NCI-H1694 treated with DMSO at 0.1 percent for 48 hours (cell line): ENCODE results near the gene RAB3GAP1.
"Not testable (repeated sequence)": the region's sequence is repeated elsewhere in the genome, so short reads cannot be mapped to it uniquely, and the experiment has no call there.

Experiments
- DNase-seq: peaks from one replicate; lab custom pipeline; 2025; lab: John Stamatoyannopoulos, UW

RAB3GAP1 gene

DNA sequence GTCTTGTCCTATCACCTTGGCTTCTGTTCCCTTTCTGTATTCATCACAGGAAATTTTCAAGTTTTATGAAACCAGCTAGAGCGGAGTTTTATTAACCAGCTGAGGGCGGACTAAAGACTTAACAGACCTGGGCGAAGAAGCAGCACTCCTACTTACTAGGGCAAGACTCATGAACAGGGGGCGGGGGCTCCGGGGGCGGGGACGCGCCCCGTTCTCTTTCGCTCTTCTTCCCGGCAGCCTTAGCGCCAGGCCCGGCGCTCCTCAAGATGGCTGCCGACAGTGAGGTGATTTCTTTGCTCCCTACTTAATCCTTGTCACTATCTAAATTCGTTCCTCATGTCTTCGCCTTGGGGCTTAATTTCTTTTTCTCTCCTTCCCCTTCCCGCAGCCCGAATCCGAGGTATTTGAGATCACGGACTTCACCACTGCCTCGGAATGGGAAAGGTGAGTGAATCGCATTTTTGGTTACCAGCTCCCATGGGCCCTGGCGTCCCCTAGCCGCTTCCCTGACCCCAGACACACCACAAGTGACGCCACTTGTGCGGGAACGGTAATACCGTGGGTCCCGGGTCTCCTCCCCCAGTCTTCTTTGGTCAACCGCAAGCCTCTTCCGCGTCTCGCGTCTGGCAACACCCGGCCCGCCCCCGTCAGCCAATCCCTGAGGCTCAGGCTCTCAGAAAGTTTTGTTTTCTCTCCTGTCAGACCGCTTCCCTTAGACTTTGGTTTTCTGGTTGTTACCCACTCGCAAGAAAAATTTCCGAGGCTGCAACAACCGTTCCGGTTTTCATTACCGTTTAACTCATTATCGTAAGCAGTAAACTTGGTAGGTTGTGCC is at the start of gene RAB3GAP1:
TSS of gene RAB3GAP1 (plus strand) at position 251 of the 835 bp plus-strand sequence. CDS start at position 267, 16 bp downstream.
- peak; percentile 62 for DNase-seq

- no peak for DNase-seq
Measured at GRCh38 chr2:135002836-135003235, 49.3 kb upstream of the RAB3GAP1 start.

DNA sequence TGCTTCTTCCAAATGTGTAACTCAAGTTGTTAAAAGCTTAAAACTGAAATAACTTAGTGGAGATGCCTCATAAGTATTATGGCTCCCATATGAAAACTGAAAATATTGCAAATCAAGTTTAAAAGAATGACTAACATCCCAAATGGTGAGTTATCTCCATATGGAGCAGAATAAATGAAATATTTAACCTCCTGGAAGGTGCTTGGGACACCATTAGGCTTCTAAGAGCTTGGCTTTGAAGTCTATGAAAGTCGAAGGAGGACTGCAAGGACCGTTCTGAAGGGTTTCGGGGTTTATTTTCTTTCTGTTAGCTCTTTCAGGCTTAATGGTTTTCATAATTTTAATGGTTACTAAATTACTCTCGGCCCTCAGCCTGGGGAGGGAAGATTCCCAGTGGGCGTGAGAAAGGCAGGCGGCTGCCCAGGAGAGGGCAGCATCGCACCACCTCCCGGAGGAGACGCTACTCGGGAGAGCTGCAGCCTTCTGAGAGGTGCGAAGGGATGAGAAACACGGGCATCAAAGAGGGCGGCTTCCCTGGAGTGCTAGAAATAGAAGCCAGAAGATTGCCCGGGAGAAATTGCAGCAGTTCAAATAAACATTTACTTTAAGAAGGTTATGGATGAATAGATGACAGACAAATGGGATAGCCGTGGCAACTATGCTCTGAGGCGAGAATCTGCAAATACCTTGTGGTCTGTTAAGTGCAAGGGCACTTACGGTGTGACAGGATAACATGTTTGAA is 47.9 kb upstream of the RAB3GAP1 start:
- peak; percentile 62 for DNase-seq

DNA sequence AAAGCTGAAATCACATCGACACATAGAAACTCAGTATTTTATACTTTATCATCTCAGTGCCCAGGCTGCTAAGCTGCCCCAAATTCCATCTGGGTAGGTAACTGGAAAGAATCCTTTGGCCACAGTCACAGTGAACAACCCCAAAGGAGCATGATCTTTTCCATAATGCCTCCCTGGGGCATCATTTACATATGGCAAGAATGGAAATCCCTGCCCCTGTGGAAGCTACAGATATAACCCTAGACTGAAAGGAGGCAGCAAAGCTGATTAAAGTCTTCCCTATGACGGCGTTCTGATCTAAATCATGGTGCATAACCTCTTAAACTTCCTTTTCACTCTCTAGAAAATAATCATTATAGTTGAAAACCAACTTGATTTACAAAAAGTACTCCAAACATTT is 46.3 kb upstream of the RAB3GAP1 start:
- DNase-seq: no peak

DNA sequence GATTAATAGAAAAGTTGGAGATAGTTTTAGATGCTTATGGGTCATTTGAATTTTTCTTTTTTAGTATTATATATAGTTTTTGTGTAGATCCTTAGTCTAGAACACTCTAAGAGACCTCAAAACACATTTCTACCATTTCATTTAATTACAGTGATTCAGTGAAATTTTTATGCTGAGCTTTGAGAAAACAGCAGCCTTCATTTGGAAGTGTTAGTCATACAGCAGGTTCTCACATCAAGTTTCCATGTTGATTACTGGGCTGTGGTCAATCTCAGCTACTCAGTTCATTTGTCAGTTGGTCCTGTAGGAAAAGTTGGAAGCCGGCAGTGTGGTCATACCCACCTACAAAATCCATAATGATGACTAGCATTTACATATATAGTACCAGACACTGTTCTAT is 42.8 kb upstream of the RAB3GAP1 start:
- DNase-seq: no peak

- no peak for DNase-seq
Measured at GRCh38 chr2:135010200-135010942, 41.7 kb upstream of the RAB3GAP1 start.

DNA sequence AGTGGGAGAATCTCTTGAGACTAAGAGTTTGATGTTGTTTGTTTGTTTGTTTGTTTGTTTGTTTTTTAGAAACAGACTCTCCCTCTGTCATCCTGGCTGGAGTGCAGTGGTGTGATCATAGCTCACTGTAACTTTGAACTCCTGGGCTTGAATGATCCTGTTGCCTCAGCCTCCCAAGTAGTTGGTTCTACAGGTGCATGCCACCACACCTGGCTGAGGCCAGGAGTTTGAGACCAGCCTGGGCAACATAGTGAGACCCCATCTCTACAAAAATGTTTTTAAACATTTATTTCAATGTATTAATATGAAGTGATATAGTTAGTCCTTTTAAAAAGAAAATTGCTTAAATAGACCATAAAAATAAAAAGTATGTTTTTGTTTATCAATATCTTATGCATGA is 40.5 kb upstream of the RAB3GAP1 start:
- DNase-seq: no peak

- no peak for DNase-seq
Measured at GRCh38 chr2:135021618-135022017, 30.5 kb upstream of the RAB3GAP1 start.

- no peak for DNase-seq
Measured at GRCh38 chr2:135022952-135023880, 28.9 kb upstream of the RAB3GAP1 start.

DNA sequence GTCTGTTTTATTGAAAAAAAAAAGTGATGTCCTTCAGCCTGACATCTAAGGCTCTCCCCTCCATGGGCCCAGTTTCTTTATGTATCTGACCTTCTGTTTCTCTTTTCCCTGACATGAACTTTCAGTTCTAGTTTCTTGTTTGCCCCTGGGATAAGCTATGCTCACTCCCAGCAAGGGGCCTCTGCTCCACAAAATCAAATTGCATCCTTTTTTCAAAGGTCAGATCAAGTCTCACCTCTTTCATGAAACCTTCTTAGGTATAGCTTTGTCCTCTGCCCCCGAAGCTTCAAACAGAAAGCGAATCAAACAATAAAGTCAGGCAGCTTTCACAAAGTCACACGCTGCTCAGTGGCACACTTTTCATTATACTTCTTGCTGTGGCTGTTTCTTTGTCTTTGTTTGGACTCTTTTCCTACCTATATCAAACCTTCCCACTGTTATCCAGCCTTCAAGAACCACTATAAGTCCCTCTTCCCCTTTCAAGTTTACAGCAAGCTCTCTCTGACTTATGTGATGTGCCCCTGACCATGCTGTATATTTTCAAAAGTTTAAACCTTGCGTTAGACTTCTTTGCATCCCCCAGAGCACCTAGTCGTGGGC is 28.1 kb upstream of the RAB3GAP1 start:
- no peak for DNase-seq

DNA sequence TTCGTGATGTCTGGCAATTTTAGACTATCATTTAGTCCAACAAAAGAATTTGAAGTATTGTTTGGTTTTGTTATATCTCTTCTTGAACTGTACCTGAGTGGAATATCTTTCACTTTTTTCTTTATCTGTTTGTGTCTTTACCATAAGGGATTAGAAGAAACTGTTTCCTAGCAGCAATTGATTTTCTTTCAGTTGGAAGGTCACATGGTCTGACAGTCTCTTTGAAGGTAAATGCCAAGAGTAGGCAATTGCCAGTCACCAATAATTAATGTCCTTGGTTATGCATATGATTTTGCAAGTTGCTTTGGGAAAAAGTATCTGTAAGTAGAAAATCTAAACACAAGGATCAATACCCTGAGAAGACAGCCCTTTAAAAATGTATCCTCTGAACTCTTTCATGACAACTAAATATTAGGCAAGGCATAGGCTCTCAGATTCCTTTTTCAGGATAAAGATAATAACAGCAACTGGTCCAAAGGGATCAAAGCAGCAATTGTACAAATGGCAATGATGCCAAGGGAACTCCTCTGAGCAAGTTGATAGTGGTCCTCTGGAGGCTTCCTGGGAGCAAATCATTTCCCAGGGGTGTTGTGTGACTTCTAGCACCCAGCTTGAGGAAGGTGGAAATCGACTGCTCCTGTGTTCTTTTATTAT is 22.5 kb upstream of the RAB3GAP1 start:
- no peak for DNase-seq

GRCh38 chr2:135030826-135031225 is 21.3 kb upstream of the RAB3GAP1 start:
- DNase-seq: no peak

DNA sequence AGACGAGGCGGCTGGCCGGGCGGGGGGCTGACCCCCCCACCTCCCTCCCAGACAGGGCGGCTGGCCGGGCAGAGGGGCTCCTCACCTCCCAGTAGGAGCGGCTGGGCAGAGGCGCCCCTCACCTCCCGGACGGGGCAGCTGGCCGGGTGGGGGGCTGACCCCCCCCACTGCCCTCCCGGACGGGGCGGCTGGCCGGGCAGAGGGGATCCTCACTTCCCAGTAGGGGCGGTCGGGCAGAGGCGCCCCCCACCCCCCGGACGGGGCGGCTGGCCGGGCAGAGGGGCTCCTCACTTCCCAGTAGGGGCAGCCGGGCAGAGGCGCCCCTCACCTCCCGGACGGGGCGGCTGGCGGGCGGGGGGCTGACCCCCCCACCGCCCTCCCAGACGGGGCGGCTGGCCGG is 18.9 kb upstream of the RAB3GAP1 start:
- DNase-seq: not testable (repeated sequence)

GRCh38 chr2:135037831-135038230 is 14.3 kb upstream of the RAB3GAP1 start:
- no peak for DNase-seq

GRCh38 chr2:135043345-135043744 is 8.7 kb upstream of the RAB3GAP1 start:
- DNase-seq: no peak

DNA sequence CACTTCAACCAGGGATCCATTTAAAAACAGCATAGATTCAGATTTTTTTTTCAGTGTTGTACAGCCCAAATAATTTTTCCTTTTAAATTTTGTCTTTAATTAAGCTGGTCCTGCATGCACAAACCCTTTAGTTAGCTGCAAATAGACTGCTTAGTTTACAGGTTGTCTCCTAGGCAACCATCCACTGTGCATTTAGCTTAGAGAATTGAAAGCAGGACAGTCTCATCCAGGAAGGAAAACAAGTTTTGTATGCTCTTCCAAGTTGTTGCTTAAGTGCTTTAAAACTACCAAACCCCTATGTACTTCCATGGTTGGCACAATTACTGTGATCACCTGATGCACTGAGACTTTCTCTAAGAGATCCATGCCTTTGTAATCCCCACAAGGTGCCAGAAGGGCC is 4.8 kb upstream of the RAB3GAP1 start, which contains the start of gene MAP3K19:
TSS of gene MAP3K19 (minus strand) at position 148 of the 400 bp plus-strand sequence. CDS start 22,800 bp downstream, outside the sequence.
- no peak for DNase-seq

GRCh38 chr2:135048122-135048521 is 4.0 kb upstream of the RAB3GAP1 start:
- no peak for DNase-seq

- DNase-seq: no peak
Measured at GRCh38 chr2:135050132-135050531, 2.0 kb upstream of the RAB3GAP1 start.

DNA sequence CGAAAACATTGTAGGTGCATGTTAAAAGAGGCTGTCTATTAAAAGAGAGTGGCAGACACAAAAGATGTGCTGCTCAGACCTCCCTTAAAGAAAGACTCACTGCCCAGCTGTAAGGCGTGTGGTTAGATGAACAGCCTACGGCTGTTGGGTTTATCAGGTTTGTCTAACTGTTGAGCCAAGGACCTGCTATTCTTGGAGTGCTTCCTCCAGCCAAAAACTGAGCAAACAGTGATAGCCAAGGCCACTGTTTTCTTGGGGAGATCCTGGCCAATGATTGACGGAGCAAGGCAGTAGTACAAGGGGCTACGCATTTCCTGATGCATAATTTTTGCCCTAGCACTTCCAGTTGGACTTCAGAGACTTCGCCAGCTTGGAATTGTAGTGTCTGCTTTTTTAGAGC is 1.4 kb upstream of the RAB3GAP1 start:
- DNase-seq: no peak

- no peak for DNase-seq
Measured at GRCh38 chr2:135052997-135053474, 944 bp downstream of the RAB3GAP1 start.
